HG02938 (cell line): ENCODE results near the gene RASEF.

Source experiments
- ATAC-seq: cut with Tn5 transposase; IDR thresholded peaks from one replicate; pipeline ENCODE4 v1.9.1; 2021; ENCODE audit warnings: mild to moderate bottlenecking, moderate library complexity; ENCODE audit not compliant: unreplicated experiment

The RASEF gene

GRCh38 chr9:83059417-83059816 lies 3.5 kb downstream of the RASEF start:
- ATAC-seq: no peak

DNA sequence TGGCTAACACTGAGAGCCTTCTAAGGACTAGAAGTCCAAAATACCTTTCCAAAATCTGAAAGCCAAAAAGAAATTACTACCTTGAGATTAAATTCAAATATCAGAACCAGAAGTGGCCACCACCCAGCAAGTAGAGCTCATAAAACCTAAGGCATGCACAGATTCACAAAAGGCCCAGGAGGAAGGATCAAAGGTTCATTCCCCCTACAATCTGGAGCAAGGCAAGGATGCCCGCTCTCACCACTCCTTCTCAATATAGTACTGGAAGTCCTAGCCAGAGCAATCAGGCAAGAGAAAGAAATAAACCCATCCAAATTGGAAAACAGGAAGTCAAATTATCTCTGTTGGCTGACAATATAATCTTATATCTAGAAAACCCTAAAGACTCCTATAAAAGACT lies 6.0 kb downstream of the RASEF start:
- ATAC-seq: no peak

- no peak for ATAC-seq
These were observed 6.8 kb downstream of the RASEF start for GRCh38 chr9:83056174-83056573.

GRCh38 chr9:83047839-83048775 lies 14.8 kb downstream of the RASEF start:
- ATAC-seq: no peak

DNA sequence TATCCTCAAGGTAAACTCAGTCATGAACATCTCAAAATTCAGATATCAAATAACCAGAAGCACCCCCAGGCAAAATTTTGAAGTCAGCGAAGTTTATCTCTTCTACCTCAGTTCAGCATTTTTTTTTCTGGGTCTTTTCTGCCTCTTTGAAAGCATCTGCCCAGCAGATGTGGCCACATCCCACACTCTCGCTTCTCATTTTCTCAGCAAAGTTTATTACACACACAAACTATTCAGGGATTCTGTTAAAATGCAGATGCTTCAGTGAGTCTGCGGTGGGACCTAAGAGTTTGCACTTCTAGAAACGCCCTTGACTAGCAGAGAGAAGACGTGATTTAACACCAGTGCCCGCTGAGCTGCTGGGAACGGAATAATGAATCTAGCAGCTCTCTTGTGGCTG lies 19.3 kb downstream of the RASEF start:
- ATAC-seq: no peak

GRCh38 chr9:83041771-83042170 lies 21.2 kb downstream of the RASEF start:
- ATAC-seq: no peak

DNA sequence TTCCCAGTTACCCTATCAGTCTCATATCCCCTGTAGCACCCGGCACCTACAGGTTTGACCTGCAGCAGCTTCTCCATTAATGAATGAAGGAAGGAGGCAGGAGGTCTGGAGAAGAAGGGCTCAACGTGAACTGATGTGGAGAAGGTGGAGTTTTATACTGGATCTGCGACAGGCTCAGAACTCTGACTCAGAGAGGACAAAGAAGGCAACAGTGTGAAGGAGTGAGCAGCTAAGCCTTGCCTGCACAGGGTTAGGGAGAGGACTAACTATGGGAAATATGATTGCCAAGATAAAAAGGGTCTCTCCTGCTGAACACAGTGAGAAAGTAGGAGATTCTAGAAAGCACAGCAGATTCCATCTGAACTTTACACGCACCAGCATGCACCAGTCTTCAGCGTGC lies 23.6 kb downstream of the RASEF start:
- no peak for ATAC-seq

DNA sequence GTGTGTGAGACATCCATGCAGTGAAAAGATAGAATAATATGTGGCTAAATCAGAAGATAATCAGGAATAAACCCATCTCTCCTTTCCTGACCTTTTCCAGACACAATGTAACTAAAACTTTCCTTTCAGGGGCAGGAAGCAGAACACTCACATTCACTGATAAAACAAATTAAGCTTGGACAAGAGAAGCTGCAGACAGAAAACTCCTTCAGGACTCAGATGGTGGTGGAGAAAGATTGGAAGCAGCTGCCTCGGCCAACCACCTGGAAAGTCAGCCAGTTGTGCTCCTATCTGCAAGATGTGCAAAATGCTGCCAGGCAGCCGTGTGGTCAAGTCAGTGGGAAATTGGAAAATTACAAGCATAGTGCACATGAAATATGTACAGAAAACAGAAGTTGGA lies 26.9 kb downstream of the RASEF start:
- ATAC-seq: no peak

DNA sequence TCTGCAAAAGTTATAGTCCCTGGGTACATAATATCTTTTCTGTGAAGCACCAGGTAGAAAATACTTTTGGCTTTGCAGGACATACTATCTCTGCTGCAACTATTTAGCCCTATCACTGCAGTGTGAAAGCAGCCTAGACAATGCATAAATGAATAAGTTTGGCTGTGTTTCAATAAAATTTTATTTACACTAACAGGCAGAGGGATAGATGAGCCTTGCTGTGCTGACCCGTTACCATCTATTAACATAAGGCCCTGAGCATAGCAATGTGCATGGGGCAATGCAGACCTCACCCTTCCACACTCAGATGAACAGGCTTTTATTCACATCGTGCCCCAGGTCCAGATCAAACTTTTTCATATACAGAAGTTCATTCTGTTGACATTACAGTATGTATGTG lies 27.8 kb downstream of the RASEF start:
- no peak for ATAC-seq

DNA sequence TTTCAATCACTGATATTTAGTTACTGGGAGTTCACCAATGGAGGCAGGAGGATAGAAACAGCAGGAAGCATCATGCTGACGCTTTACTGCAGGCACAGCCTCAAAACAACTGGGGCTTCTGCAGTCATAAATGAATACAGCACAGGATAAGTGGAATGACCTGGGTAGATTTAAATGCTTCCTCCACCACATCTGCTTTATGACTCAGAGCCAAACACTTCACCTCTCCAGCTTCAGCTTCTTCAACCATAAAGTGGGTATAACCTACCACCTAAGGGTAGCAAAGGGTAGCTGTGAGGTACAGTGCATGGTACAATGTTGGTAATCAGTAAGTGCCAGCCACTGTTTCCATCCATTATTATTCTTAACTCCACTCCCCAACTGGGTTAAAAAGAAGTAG lies 28.4 kb downstream of the RASEF start:
- no peak for ATAC-seq

GRCh38 chr9:83034026-83034425 lies 28.9 kb downstream of the RASEF start:
- ATAC-seq: no peak

DNA sequence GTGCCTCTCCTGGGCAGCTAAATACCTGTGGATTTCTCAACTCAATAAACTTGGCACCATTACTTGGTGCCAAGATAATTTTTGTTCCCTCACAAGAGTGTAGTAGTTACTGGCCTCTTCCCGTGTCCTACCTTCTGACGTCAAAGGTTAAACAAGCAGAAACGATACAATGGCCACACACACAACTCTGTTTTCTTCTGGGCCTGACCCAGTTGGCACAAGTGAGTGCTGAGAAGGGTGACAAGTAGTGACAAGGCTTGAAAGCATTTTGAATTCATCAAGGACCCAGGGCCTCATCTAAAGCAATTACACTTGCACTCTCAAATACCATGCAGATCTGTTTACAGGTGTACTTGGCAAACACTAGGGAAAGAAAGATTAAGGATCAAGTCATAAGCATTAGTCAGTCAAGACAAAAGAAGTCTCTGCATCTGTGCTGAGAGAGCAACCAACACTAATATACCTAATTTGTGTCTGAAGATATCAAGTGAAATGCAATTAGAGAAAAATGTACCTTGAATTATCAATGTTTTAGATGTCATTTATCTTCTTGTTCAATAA lies 30.8 kb downstream of the RASEF start:
- no peak for ATAC-seq

DNA sequence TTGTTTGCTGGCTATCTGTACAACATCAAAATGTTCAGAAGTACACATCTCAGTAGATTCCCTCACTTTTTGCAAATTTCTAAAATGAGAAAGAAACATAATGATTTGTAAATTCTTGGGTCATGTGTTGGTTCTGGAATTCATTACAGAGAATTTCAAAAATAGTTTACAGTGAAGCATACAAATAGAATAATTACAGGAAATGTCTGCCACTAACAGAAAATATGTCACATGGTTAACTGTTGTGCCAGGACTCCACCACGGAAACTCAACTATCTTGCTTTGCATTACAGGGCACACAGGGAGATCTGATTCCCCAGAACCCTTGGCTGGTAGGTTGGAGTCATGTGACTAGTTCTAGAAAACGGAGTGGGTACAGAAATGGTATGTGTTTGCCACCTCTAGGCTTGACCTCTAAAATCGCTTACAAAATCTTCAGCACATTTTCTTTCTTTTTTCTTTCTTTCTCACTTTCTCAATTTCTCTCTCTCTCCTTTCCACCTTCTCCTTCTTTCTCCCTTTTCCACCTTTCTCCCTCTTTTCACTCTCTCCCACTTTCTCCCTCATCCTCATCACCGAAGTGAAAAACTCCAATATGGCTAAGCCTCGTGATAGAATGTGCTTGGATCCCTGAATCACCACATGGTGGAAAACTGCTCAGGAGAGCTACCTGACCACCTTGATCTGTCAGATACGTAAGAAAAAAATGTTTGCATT lies 32.4 kb downstream of the RASEF start:
- ATAC-seq: no peak

DNA sequence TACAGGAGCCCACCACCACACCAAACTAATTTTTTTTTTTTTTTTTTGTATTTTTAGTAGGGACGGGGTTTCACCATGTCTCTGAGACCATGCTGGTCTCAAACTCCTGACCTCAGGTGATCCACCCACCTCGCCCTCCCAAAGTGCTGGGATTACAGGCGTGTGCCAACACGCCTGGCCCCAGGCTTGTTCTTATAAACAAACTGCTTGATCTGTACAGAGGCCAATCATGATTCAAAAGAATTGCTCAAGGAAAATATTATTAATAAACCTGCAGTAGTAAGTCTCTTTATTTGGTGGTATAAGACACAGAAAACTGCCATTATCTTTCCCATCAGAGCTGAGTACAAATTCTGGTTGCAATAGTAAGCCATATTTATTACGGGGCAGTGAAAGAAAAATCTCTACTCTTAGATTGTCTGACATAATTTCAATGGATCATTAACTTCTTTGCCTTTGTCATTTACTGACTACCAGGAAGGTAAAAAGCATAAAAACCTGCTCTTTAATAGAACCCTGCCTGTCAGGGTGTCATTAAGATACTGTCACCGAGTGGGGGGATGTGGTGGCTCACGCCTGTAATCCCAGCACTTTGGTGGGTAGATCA lies 33.3 kb downstream of the RASEF start:
- ATAC-seq: no peak

DNA sequence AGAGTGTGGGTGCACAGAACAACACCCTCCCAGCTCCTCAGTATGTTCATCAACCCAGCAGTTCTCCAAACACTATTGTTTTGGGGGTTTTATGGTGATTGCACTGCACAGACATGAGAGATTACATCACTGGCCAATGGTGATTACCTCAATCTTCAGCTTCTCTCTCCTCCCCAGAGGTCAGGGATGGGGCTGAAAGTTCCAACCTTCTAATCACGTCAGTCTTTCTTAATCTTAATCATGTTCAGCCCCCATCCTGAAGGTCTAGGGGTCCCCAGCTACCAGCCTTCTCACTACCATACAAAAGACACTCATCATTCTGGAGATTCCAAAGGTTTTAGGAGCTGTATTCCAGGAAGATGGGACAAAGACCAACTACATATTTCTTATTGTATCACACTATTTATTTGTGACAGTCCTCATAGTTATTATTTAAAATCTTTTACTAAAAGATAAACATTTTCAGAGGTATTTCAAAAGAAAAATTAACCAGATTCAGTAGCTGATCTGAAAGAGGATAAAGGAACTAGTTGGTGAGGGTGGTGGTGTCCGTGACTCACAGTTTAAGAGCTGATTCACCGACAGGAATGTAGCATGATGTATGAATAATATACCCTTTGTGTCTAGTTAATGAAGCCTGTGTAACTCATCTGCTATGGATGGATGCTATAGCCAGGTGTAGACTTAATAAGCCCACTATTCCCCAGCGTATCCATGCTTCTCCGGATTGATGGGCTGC lies 35.6 kb downstream of the RASEF start:
- ATAC-seq: no peak

- ATAC-seq: no peak
These were observed 38.3 kb downstream of the RASEF start for GRCh38 chr9:83024506-83025125.

- no peak for ATAC-seq
These were observed 39.8 kb downstream of the RASEF start for GRCh38 chr9:83023151-83023550.

DNA sequence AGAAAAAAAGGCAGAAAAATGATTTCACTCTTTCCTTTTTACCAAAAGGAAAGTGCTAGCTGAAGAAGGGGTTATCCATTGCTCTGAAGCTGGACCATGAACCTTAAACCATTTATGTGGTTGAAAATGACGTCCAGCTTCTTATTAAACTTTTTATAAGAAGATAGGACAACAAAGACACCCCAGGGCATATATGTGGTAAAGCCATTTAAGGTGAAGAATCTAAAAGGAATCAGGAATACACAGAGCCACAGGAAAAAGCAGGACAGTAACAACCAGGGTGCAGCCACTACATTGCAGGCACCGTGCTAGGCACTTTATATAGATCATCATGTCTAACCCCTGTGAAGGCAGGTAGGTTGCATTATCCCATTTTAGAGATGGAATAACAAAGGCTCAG lies 42.1 kb downstream of the RASEF start:
- no peak for ATAC-seq

GRCh38 chr9:83020327-83020726 lies 42.6 kb downstream of the RASEF start:
- no peak for ATAC-seq

- no peak for ATAC-seq
These were observed 43.7 kb downstream of the RASEF start for GRCh38 chr9:83019246-83019645.
